HUES64 (cell line): Measurements from ENCODE around the gene SRL.

ENCODE experiments used
- H3K27ac ChIP-seq: 2 replicates; pipeline ENCODE4 v1.7.0; 2013; ENCODE audit warnings: low read depth, low read length, inconsistent platforms
- H3K27me3 ChIP-seq: 2 replicates; pipeline ENCODE4 v1.6.1; 2013; ENCODE audit warnings: mild to moderate bottlenecking, low read length; ENCODE audit not compliant: insufficient read depth
- H3K36me3 ChIP-seq: 2 replicates; pipeline ENCODE4 v1.6.1; 2013; ENCODE audit warnings: mild to moderate bottlenecking, low read length; ENCODE audit not compliant: insufficient read depth
- H3K4me1 ChIP-seq: 2 replicates; pipeline ENCODE4 v1.6.1; 2013; ENCODE audit warnings: mild to moderate bottlenecking, low read length, moderate library complexity; ENCODE audit not compliant: insufficient read depth
- H3K4me3 ChIP-seq: 2 replicates; pipeline ENCODE4 v1.5.1; 2013; ENCODE audit warnings: mild to moderate bottlenecking, low read length, moderate library complexity
- H3K9ac ChIP-seq: 2 replicates; pipeline ENCODE4 v1.6.1; 2013; ENCODE audit warnings: mild to moderate bottlenecking, low read depth, low read length
- H3K9me3 ChIP-seq: 2 replicates; pipeline ENCODE4 v1.6.1; 2013; ENCODE audit warnings: low read depth, low read length; ENCODE audit not compliant: insufficient read depth
- WGBS: fragments of 150-250, 120-280 bp; methylation state at CpG from one replicate; pipeline ENCODE4 v1.1.7; 2013; ENCODE audit warnings: missing lambda C conversion rate; 5-methylcytosine and 5-hydroxymethylcytosine counted together

SRL gene

GRCh38 chr16:4272114-4272956 is 30.5 kb upstream of the SRL start:
- H3K4me3 ChIP-seq = peak overlapping the region; percentile 76
- H3K27ac ChIP-seq = peak overlapping the region; percentile 94
- peak overlapping the region; percentile 93 for H3K9ac ChIP-seq
- 0 out of 2 replicates have a peak, but pooled peaks cover 4% of the 10 kb centered on the region for H3K36me3 ChIP-seq
- H3K9me3 ChIP-seq = no peaks in the 10 kb centered on the region
- WGBS = under 1% methylated on average over 70 of the region's 79 CpGs
- H3K4me1 ChIP-seq = peaks cover 4% of the 10 kb centered on the region
- no peaks in the 10 kb centered on the region for H3K27me3 ChIP-seq

- 1% methylated on average over 72 of the region's 72 CpGs for WGBS
- H3K27me3 ChIP-seq = no peaks in the 10 kb centered on the region
- peaks cover 4% of the 10 kb centered on the region for H3K4me1 ChIP-seq
- peak overlapping the region; percentile 93 for H3K9ac ChIP-seq
- H3K9me3 ChIP-seq = no peaks in the 10 kb centered on the region
- peak overlapping the region; percentile 76 for H3K4me3 ChIP-seq
- H3K36me3 ChIP-seq = 0 out of 2 replicates have a peak, but pooled peaks cover 4% of the 10 kb centered on the region
- peak overlapping the region; percentile 94 for H3K27ac ChIP-seq
Measured at GRCh38 chr16:4271176-4272113, 29.6 kb upstream of the SRL start.

- peak overlapping the region; percentile 76 for H3K4me3 ChIP-seq
- 88% methylated on average over 7 of the region's 7 CpGs for WGBS
Measured at GRCh38 chr16:4270595-4270994, 28.7 kb upstream of the SRL start.

DNA sequence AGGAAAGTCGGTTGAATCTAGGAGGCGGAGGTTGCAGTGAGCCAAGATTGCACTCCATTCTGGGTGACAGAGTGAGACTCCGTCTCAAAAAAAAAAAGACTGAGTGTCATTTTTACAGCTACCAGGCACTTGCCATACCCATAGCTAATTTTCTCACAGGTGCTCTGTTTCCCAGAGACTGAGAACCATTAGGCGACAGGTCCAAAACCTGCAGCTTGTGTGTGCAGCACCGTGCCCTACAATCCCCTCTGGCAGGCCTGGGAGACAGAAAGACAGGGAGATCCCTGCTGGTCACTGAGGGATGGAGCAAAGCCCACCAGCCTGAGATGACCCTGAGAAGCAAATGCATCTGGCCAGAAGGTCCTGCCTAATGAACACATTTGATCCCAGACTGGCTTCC is 28.2 kb upstream of the SRL start:
- no peaks in the 10 kb centered on the region for H3K9me3 ChIP-seq
- WGBS = 98% methylated on average over 5 of the region's 5 CpGs
- H3K9ac ChIP-seq = no peak overlapping the region
- no peak overlapping the region for H3K27ac ChIP-seq
- H3K4me3 ChIP-seq = no peak overlapping the region
- H3K4me1 ChIP-seq = peaks cover 4% of the 10 kb centered on the region
- no peaks in the 10 kb centered on the region for H3K27me3 ChIP-seq
- H3K36me3 ChIP-seq = 0 out of 2 replicates have a peak, but pooled peaks cover 4% of the 10 kb centered on the region

More at GRCh38 chr16:4270595-4270994, 28.7 kb upstream of the SRL start:
- no peaks in the 10 kb centered on the region for H3K9me3 ChIP-seq
- H3K27ac ChIP-seq = peak overlapping the region; percentile 12; the same call in 1 of the 2 replicates
- H3K27me3 ChIP-seq = no peaks in the 10 kb centered on the region
- H3K36me3 ChIP-seq = 0 out of 2 replicates have a peak, but pooled peaks cover 4% of the 10 kb centered on the region
- H3K4me1 ChIP-seq = peaks cover 4% of the 10 kb centered on the region
- H3K9ac ChIP-seq = peak overlapping the region; percentile 93

DNA sequence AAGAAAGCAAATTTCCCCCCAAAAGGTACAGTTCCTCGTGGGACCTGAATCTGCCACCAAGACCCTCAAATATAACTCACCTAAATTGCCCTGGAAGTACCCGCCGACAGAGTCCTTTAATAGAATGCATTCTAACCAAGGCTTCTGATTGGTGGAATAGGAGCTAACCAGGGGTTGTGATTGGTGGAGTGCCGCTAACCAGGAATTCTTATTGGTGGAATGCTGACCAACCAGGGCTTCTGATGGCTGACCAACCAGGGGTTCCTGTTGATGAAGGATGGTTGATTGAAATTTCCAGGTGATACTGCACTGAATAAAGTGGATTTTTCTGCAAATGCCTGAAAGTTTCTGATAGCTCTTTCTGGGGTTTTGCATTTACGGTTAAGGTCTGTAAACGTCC is 24.5 kb upstream of the SRL start:
- 92% methylated on average over 6 of the region's 6 CpGs for WGBS
- Histone ChIP-seq H3K4me3 (no peak overlapping the region), H3K9me3 (no peaks in the 10 kb centered on the region), H3K4me1 (peaks cover 15% of the 10 kb centered on the region), H3K9ac (no peak overlapping the region), H3K27me3 (no peaks in the 10 kb centered on the region), H3K27ac (no peak overlapping the region), H3K36me3 (peaks cover 14% of the 10 kb centered on the region)

DNA sequence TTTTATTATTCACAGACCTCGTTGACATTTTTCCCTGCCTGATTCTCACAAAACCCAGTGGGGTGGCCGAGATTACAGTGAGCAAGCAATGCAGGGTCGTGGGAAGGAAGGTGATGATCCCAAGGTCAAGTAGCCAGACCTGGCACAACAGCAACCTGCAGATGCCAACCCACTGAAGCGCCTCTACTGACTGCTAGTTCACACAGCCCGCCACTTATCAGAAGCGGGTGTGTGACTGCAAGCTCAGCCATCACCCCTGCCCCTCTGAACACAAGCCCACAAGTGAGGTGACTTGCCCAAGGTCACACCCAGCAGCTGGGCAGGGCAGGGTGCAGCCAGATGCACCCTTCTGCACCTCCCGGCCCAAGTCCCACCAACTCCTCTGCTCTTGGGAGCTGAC is 23.8 kb upstream of the SRL start:
- no peak overlapping the region for H3K27ac ChIP-seq
- WGBS = 93% methylated on average over 7 of the region's 7 CpGs
- H3K9me3 ChIP-seq = no peaks in the 10 kb centered on the region

GRCh38 chr16:4264546-4264945 is 22.7 kb upstream of the SRL start:
- Histone ChIP-seq H3K27me3 (no peaks in the 10 kb centered on the region), H3K9me3 (no peaks in the 10 kb centered on the region), H3K27ac (no peak overlapping the region; the same call in 1 of the 2 replicates), H3K36me3 (peaks cover 29% of the 10 kb centered on the region), H3K4me3 (no peak overlapping the region), H3K4me1 (peaks cover 10% of the 10 kb centered on the region), H3K9ac (no peak overlapping the region)
- 87% methylated on average over 5 of the region's 5 CpGs for WGBS

More for the DNA sequence above, 23.8 kb upstream of the SRL start:
- Histone ChIP-seq H3K36me3 (peaks cover 19% of the 10 kb centered on the region), H3K27me3 (no peaks in the 10 kb centered on the region), H3K4me3 (no peak overlapping the region), H3K4me1 (peaks cover 11% of the 10 kb centered on the region), H3K9ac (no peak overlapping the region)

GRCh38 chr16:4263504-4264436 is 21.9 kb upstream of the SRL start:
- no peak overlapping the region for H3K9ac ChIP-seq
- H3K27me3 ChIP-seq = no peaks in the 10 kb centered on the region
- no peaks in the 10 kb centered on the region for H3K9me3 ChIP-seq
- WGBS = 55% methylated on average over 38 of the region's 39 CpGs
- H3K4me1 ChIP-seq = peaks cover 10% of the 10 kb centered on the region
- H3K36me3 ChIP-seq = peaks cover 37% of the 10 kb centered on the region
- H3K27ac ChIP-seq = peak overlapping the region; percentile 13; the same call in 1 of the 2 replicates
- no peak overlapping the region for H3K4me3 ChIP-seq

DNA sequence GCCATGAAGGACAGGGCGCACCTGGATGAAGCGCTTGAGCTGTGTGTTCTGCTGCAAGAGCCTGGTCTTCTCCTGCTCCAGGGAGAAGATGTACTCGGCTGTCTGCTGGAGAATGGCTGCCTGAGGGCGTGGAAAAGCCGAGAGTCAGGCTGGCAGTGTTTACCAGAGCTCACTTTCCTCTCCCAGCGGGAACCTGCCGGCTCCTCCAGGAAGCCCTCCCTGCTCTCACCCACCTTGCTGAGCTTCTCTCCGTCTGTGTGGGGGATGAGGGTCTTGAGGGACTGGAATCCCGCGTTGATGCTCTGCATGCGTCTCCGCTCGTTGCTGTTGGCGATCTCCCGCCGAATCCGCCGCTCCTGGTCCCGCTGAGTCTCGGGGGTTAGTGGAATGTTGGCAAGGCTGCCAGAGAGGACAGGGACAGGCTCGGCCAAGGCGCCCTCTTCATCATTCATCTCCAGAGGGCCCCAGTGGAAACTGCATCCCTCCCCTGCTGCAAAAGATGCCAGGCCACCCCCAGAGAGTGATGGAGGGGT is 20.5 kb upstream of the SRL start:
- Histone ChIP-seq H3K27me3 (no peaks in the 10 kb centered on the region), H3K27ac (no peak overlapping the region), H3K4me3 (no peak overlapping the region), H3K4me1 (peaks cover 10% of the 10 kb centered on the region), H3K36me3 (peaks cover 47% of the 10 kb centered on the region), H3K9me3 (no peaks in the 10 kb centered on the region), H3K9ac (no peak overlapping the region)
- WGBS = 93% methylated on average over 22 of the region's 22 CpGs

GRCh38 chr16:4261557-4262172 is 19.8 kb upstream of the SRL start:
- H3K4me3 ChIP-seq = no peak overlapping the region
- H3K9ac ChIP-seq = no peak overlapping the region
- no peak overlapping the region for H3K27ac ChIP-seq
- 59% methylated on average over 35 of the region's 35 CpGs for WGBS
- no peaks in the 10 kb centered on the region for H3K9me3 ChIP-seq
- H3K4me1 ChIP-seq = peaks cover 10% of the 10 kb centered on the region
- H3K27me3 ChIP-seq = no peaks in the 10 kb centered on the region
- peaks cover 52% of the 10 kb centered on the region for H3K36me3 ChIP-seq
